Measurements from ENCODE around the gene RCAN3. TPM values are rescaled to one million over a fixed set of nuclear protein-coding genes. Genes with fewer than 3 reads are reported as not detected.
A peak's percentile ranks its signal among the peaks of the same experiment; 100 is the strongest.

Gene RCAN3
- total RNA-seq, 1 donor from 2014 or later: 20.4 TPM

- peak overlapping the region; percentile 94 for H3K27ac Mint-ChIP-seq
Observed at GRCh38 chr1:24567792-24568388, 65.3 kb downstream of the RCAN3 start.

GRCh38 chr1:24568475-24568874 is 65.8 kb downstream of the RCAN3 start:
- Mint-ChIP-seq H3K4me1 (ENCODE audit: unreplicated experiment) (peaks cover 23% of the 10 kb centered on the region), H3K9me3 (no peaks in the 10 kb centered on the region), H3K4me3 (peak overlapping the region; percentile 43), H3K36me3 (no peaks in the 10 kb centered on the region), H3K27me3 (no peaks in the 10 kb centered on the region), H3K27ac (peak overlapping the region; percentile 94)
- TF ChIP-seq CTCF (conservative IDR thresholded peaks at IDR 0.05): no peak
- DNase-seq (ENCODE audit: extremely low spot score, unreplicated experiment): no peak

More at GRCh38 chr1:24567792-24568388, 65.3 kb downstream of the RCAN3 start:
- DNase-seq (ENCODE audit: extremely low spot score, unreplicated experiment): no peak
- no peak for TF ChIP-seq CTCF (conservative IDR thresholded peaks at IDR 0.05)
- Mint-ChIP-seq H3K4me1 (ENCODE audit: unreplicated experiment) (peaks cover 25% of the 10 kb centered on the region), H3K27me3 (no peaks in the 10 kb centered on the region), H3K36me3 (no peaks in the 10 kb centered on the region), H3K9me3 (no peaks in the 10 kb centered on the region), H3K4me3 (peak overlapping the region; percentile 43)

GRCh38 chr1:24570265-24571125 is 67.9 kb downstream of the RCAN3 start:
- DNase-seq (ENCODE audit: extremely low spot score, unreplicated experiment): no peak
- Mint-ChIP-seq H3K27me3 (no peaks in the 10 kb centered on the region), H3K27ac (no peak overlapping the region), H3K9me3 (no peaks in the 10 kb centered on the region), H3K4me3 (no peak overlapping the region), H3K36me3 (no peaks in the 10 kb centered on the region), H3K4me1 (ENCODE audit: unreplicated experiment) (peaks cover 17% of the 10 kb centered on the region)
- no peak for TF ChIP-seq CTCF (conservative IDR thresholded peaks at IDR 0.05)

- Mint-ChIP-seq H3K36me3 (no peaks in the 10 kb centered on the region), H3K4me1 (ENCODE audit: unreplicated experiment) (peaks cover 11% of the 10 kb centered on the region), H3K4me3 (no peak overlapping the region), H3K27me3 (no peaks in the 10 kb centered on the region), H3K9me3 (no peaks in the 10 kb centered on the region), H3K27ac (no peak overlapping the region)
- DNase-seq (ENCODE audit: extremely low spot score, unreplicated experiment): no peak
- no peak for TF ChIP-seq CTCF (conservative IDR thresholded peaks at IDR 0.05)
Observed at GRCh38 chr1:24572301-24572700, 69.7 kb downstream of the RCAN3 start.

- no peak for TF ChIP-seq CTCF (conservative IDR thresholded peaks at IDR 0.05)
- no peaks in the 10 kb centered on the region for H3K4me1 Mint-ChIP-seq (ENCODE audit: unreplicated experiment)
- no peak overlapping the region for H3K27ac Mint-ChIP-seq
- DNase-seq (ENCODE audit: extremely low spot score, unreplicated experiment): no peak
- H3K36me3 Mint-ChIP-seq: no peaks in the 10 kb centered on the region
- H3K27me3 Mint-ChIP-seq: no peaks in the 10 kb centered on the region
- H3K4me3 Mint-ChIP-seq: no peak overlapping the region
- H3K9me3 Mint-ChIP-seq: no peaks in the 10 kb centered on the region
Observed at GRCh38 chr1:24575905-24576587, 73.4 kb downstream of the RCAN3 start.
